ENCODE results near the gene KSR2. TPM values are rescaled to one million over a fixed set of nuclear protein-coding genes. Genes with fewer than 3 reads are reported as not detected.

KSR2 gene
- polyA plus RNA-seq, 2 donors = 0.01 to 0.04 TPM

GRCh38 chr12:117686210-117686609, 282.6 kb downstream of the KSR2 start:
- Histone ChIP-seq H3K36me3 (ENCODE audit: control insufficient read depth in 2 of 2, insufficient read depth in 2 of 2, low read length in 1 of 2) (no peaks in the 10 kb centered on the region), H3K4me1 (ENCODE audit: control insufficient read depth in 2 of 2, insufficient read depth in 2 of 2, low read length in 1 of 2) (no peaks in the 10 kb centered on the region), H3K4me3 (ENCODE audit: low read depth in 1 of 2, low read length in 2 of 2) (no peak overlapping the region), H3K27ac (ENCODE audit: low read depth in 2 of 2, low read length in 1 of 2) (no peak overlapping the region), H3K27me3 (ENCODE audit: control insufficient read depth in 1 of 2, insufficient read depth in 2 of 2, low read length in 2 of 2) (no peaks in the 10 kb centered on the region), H3K9me3 (ENCODE audit: control insufficient read depth in 2 of 2, insufficient read depth in 1 of 2, low read depth in 1 of 2, low read length in 1 of 2) (no peaks in the 10 kb centered on the region)
- 78 to 88% methylated on average over 1 of the region's 1 CpG for WGBS, 2 donors

DNA sequence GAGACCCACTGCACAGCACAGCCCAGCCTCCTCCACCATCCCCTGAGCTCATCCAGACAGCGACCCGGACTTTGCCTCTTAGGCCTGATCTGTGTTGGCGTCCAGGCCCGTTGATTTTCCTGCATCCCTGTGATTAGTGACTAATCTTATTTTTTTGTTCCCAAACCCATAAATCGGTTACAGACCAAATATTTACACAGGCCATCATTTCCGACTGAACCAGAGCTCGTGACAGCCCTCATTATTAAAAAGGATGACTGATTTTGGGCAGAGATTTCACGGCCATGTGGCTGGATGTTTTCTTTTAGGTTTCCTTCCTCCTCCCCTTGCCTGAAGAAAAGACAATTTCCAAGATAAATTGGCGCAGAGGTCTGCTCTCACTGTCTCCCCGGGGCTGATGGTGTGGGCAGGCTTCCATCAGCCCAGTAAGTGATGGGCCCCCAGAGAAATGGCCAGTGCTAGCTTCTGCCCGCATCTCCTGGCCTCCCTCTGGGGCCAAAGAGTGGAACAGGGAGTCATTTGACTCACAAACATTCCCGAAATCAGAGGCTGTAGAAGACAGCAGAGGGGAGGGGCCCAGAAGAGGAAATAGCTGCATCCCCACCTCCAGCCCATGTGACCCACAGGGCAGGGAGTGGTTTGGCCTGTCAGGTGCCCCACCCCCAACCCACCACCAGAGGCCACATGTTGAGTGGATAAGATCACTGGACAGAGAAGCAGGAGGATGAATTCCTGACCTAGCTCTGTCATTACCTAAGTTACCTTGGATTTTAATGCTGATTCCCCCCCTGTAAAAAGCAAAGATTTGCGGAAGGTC, 283.5 kb downstream of the KSR2 start:
- Histone ChIP-seq H3K27me3 (ENCODE audit: control insufficient read depth in 1 of 2, insufficient read depth in 2 of 2, low read length in 2 of 2) (no peaks in the 10 kb centered on the region), H3K4me1 (ENCODE audit: control insufficient read depth in 2 of 2, insufficient read depth in 2 of 2, low read length in 1 of 2) (no peaks in the 10 kb centered on the region), H3K4me3 (ENCODE audit: low read depth in 1 of 2, low read length in 2 of 2) (no peak overlapping the region), H3K27ac (ENCODE audit: low read depth in 2 of 2, low read length in 1 of 2) (no peak overlapping the region), H3K9me3 (ENCODE audit: control insufficient read depth in 2 of 2, insufficient read depth in 1 of 2, low read depth in 1 of 2, low read length in 1 of 2) (no peaks in the 10 kb centered on the region), H3K36me3 (ENCODE audit: control insufficient read depth in 2 of 2, insufficient read depth in 2 of 2, low read length in 1 of 2) (no peaks in the 10 kb centered on the region)
- WGBS, 2 donors = 21 to 26% methylated on average over 13 of the region's 13 CpGs

DNA sequence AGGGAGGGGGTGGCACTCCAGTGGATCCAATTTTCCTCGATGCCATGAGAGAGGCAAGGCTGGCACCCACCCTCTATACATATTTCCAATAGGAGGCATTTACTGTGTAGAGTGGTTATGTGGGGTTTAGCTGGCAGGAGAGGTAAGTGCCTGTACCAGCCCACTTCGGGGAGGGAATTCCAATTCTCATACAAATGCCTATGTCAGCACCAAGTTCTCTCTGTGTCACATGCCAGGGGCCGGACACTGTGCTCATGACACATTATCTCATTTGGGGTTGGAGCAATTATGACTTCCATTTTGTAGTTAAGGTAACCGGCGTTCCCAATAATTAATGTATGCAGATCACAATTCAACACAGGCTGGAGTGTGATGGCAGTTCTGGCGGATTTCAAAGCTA, 284.3 kb downstream of the KSR2 start:
- Histone ChIP-seq H3K27ac (ENCODE audit: low read depth in 2 of 2, low read length in 1 of 2) (no peak overlapping the region), H3K4me1 (ENCODE audit: control insufficient read depth in 2 of 2, insufficient read depth in 2 of 2, low read length in 1 of 2) (no peaks in the 10 kb centered on the region), H3K9me3 (ENCODE audit: control insufficient read depth in 2 of 2, insufficient read depth in 1 of 2, low read depth in 1 of 2, low read length in 1 of 2) (no peaks in the 10 kb centered on the region), H3K4me3 (ENCODE audit: low read depth in 1 of 2, low read length in 2 of 2) (no peak overlapping the region), H3K27me3 (ENCODE audit: control insufficient read depth in 1 of 2, insufficient read depth in 2 of 2, low read length in 2 of 2) (no peaks in the 10 kb centered on the region), H3K36me3 (ENCODE audit: control insufficient read depth in 2 of 2, insufficient read depth in 2 of 2, low read length in 1 of 2) (no peaks in the 10 kb centered on the region)
- 87 to 92% methylated on average over 6 of the region's 6 CpGs for WGBS, 2 donors

DNA sequence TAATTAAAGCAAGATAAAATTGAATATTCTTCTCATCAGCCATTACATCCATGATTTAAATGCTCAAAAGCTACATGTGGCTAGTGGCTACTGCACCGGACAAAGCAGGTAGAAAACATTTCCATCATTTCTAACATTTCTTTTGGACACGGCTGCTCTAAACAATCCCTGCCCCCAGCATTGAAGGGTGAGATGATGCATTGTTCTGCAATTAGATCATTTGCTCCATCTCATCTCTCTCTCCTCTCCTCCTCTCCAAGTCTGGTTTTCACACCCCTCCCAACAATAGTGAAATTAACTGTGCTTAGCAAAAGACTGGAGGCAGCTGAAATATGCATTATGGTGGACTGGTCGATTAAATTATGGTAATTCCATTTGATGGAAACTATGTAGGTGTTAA, 288.5 kb downstream of the KSR2 start:
- H3K4me3 ChIP-seq (ENCODE audit: low read depth in 1 of 2, low read length in 2 of 2) = no peak overlapping the region
- H3K27me3 ChIP-seq (ENCODE audit: control insufficient read depth in 1 of 2, insufficient read depth in 2 of 2, low read length in 2 of 2) = no peaks in the 10 kb centered on the region
- no peaks in the 10 kb centered on the region for H3K4me1 ChIP-seq (ENCODE audit: control insufficient read depth in 2 of 2, insufficient read depth in 2 of 2, low read length in 1 of 2)
- WGBS, 2 donors = 58 to 60% methylated on average over 3 of the region's 3 CpGs
- H3K36me3 ChIP-seq (ENCODE audit: control insufficient read depth in 2 of 2, insufficient read depth in 2 of 2, low read length in 1 of 2) = no peaks in the 10 kb centered on the region
- H3K27ac ChIP-seq (ENCODE audit: low read depth in 2 of 2, low read length in 1 of 2) = no peak overlapping the region
- no peaks in the 10 kb centered on the region for H3K9me3 ChIP-seq (ENCODE audit: control insufficient read depth in 2 of 2, insufficient read depth in 1 of 2, low read depth in 1 of 2, low read length in 1 of 2)

DNA sequence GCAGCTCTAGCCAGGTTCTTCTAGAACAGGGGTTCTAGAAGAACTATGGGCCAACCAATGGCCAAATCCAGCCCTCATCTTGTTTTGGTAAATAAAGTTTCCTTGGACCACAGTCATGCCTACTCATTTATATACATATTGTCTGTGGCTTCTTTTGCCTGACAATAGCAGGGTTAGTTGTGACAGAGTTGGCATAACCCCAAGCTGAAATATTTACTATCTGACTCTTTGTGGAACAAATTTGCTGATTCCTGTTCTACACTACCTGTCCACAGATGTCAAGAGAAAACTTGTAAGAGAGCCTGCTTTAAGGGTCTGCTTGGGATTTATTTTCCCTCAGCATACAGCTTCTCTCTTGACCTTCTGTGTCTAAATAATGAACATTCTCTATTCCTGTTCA, 289.0 kb downstream of the KSR2 start:
- Histone ChIP-seq H3K4me1 (ENCODE audit: control insufficient read depth in 2 of 2, insufficient read depth in 2 of 2, low read length in 1 of 2) (no peaks in the 10 kb centered on the region), H3K27ac (ENCODE audit: low read depth in 2 of 2, low read length in 1 of 2) (no peak overlapping the region), H3K36me3 (ENCODE audit: control insufficient read depth in 2 of 2, insufficient read depth in 2 of 2, low read length in 1 of 2) (no peaks in the 10 kb centered on the region), H3K27me3 (ENCODE audit: control insufficient read depth in 1 of 2, insufficient read depth in 2 of 2, low read length in 2 of 2) (no peaks in the 10 kb centered on the region), H3K9me3 (ENCODE audit: control insufficient read depth in 2 of 2, insufficient read depth in 1 of 2, low read depth in 1 of 2, low read length in 1 of 2) (no peaks in the 10 kb centered on the region), H3K4me3 (ENCODE audit: low read depth in 1 of 2, low read length in 2 of 2) (no peak overlapping the region)

DNA sequence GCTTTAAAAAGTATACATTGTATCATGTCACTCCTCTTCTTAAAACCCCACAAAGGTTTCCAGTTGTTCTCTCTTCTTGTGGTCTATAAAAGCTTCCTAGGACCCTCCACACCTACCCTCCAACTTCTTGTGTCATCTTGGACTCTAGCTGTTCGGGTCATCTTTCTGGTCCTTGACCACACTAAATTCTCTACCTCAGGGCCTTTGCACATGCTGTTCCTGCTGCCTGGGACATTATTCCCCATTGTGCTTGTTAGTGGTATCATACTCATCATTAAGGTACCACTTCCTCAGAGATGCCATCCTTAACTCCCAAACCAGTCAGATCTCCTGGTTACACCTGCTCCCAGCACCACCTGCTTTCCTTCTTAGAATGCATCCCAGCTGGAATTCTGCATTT, 294.0 kb downstream of the KSR2 start:
- no peaks in the 10 kb centered on the region for H3K27me3 ChIP-seq (ENCODE audit: control insufficient read depth in 1 of 2, insufficient read depth in 2 of 2, low read length in 2 of 2)
- H3K27ac ChIP-seq (ENCODE audit: low read depth in 2 of 2, low read length in 1 of 2) = no peak overlapping the region
- no peak overlapping the region for H3K4me3 ChIP-seq (ENCODE audit: low read depth in 1 of 2, low read length in 2 of 2)
- H3K9me3 ChIP-seq (ENCODE audit: control insufficient read depth in 2 of 2, insufficient read depth in 1 of 2, low read depth in 1 of 2, low read length in 1 of 2) = no peaks in the 10 kb centered on the region
- 83 to 89% methylated on average over 1 of the region's 1 CpG for WGBS, 2 donors
- peaks cover 0 to 2% of the 10 kb centered on the region in 2 donors for H3K4me1 ChIP-seq (ENCODE audit: control insufficient read depth in 2 of 2, insufficient read depth in 2 of 2, low read length in 1 of 2)
- no peaks in the 10 kb centered on the region for H3K36me3 ChIP-seq (ENCODE audit: control insufficient read depth in 2 of 2, insufficient read depth in 2 of 2, low read length in 1 of 2)

GRCh38 chr12:117674313-117674712, 294.5 kb downstream of the KSR2 start:
- Histone ChIP-seq H3K4me3 (ENCODE audit: low read depth in 1 of 2, low read length in 2 of 2) (no peak overlapping the region), H3K36me3 (ENCODE audit: control insufficient read depth in 2 of 2, insufficient read depth in 2 of 2, low read length in 1 of 2) (no peaks in the 10 kb centered on the region), H3K4me1 (ENCODE audit: control insufficient read depth in 2 of 2, insufficient read depth in 2 of 2, low read length in 1 of 2) (peaks cover 0 to 2% of the 10 kb centered on the region in 2 donors), H3K9me3 (ENCODE audit: control insufficient read depth in 2 of 2, insufficient read depth in 1 of 2, low read depth in 1 of 2, low read length in 1 of 2) (no peaks in the 10 kb centered on the region), H3K27me3 (ENCODE audit: control insufficient read depth in 1 of 2, insufficient read depth in 2 of 2, low read length in 2 of 2) (no peaks in the 10 kb centered on the region), H3K27ac (ENCODE audit: low read depth in 2 of 2, low read length in 1 of 2) (no peak overlapping the region)
- 84 to 90% methylated on average over 3 of the region's 3 CpGs for WGBS, 2 donors

DNA sequence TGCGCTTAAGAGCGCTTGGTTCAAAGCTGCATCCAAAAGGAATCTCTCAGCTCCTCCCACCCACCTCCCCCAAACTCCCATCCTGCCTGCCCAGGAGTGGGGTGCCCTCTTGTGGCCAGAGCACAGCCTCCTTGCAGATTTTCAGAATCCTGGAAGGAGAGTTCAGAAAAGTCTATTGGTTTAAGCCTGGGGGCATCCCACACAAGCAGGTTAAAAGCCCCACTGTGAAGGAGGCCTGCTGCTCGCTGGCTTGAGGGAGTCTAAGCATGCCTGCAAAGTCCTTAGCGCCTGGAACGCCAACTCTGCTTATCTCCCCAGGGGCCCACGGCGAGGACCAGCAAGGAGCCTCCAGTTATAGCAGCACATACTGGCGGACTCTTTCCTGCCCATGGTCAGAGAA, 297.1 kb downstream of the KSR2 start:
- H3K4me3 ChIP-seq (ENCODE audit: low read depth in 1 of 2, low read length in 2 of 2) = no peak overlapping the region
- H3K27me3 ChIP-seq (ENCODE audit: control insufficient read depth in 1 of 2, insufficient read depth in 2 of 2, low read length in 2 of 2) = no peaks in the 10 kb centered on the region
- peaks cover 0 to 2% of the 10 kb centered on the region in 2 donors for H3K4me1 ChIP-seq (ENCODE audit: control insufficient read depth in 2 of 2, insufficient read depth in 2 of 2, low read length in 1 of 2)
- H3K27ac ChIP-seq (ENCODE audit: low read depth in 2 of 2, low read length in 1 of 2) = no peak overlapping the region
- WGBS, 2 donors = 34 to 38% methylated on average over 8 of the region's 8 CpGs
- H3K9me3 ChIP-seq (ENCODE audit: control insufficient read depth in 2 of 2, insufficient read depth in 1 of 2, low read depth in 1 of 2, low read length in 1 of 2) = no peaks in the 10 kb centered on the region
- H3K36me3 ChIP-seq (ENCODE audit: control insufficient read depth in 2 of 2, insufficient read depth in 2 of 2, low read length in 1 of 2) = no peaks in the 10 kb centered on the region

DNA sequence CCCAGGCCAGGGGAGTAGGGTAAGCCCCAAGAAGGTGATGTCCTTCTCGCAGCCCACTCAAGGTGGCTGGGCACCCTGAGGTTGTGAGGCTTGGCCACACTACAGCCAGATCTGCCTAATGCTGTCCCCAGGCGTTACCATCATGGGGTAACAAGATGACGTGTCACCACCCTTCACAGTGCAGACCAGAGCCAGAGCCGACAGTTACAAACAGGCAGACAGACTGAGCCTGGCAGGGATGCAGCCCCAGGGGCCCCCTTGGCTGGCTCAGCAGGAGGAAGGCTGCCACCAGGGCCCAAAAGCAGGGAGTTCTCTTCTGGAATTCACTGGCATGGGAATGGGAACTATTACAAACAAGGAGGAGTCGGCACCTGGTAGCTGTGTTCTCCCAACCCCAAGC, 304.6 kb downstream of the KSR2 start:
- Histone ChIP-seq H3K4me3 (ENCODE audit: low read depth in 1 of 2, low read length in 2 of 2) (no peak overlapping the region), H3K9me3 (ENCODE audit: control insufficient read depth in 2 of 2, insufficient read depth in 1 of 2, low read depth in 1 of 2, low read length in 1 of 2) (no peaks in the 10 kb centered on the region), H3K36me3 (ENCODE audit: control insufficient read depth in 2 of 2, insufficient read depth in 2 of 2, low read length in 1 of 2) (no peaks in the 10 kb centered on the region), H3K4me1 (ENCODE audit: control insufficient read depth in 2 of 2, insufficient read depth in 2 of 2, low read length in 1 of 2) (no peaks in the 10 kb centered on the region), H3K27ac (ENCODE audit: low read depth in 2 of 2, low read length in 1 of 2) (no peak overlapping the region), H3K27me3 (ENCODE audit: control insufficient read depth in 1 of 2, insufficient read depth in 2 of 2, low read length in 2 of 2) (no peaks in the 10 kb centered on the region)
- 49 to 71% methylated on average over 5 of the region's 5 CpGs for WGBS, 2 donors

All from esophagus (tissue), 2 donors.